H1 (cell line): ENCODE measurements around the gene GARNL3. TPM values are rescaled to one million over a fixed set of nuclear protein-coding genes. Genes with fewer than 3 reads are reported as not detected.

ENCODE experiments used
- CTCF ChIA-PET: fragments of 300-600 bp; sonication (Branson Sonifier 250); formaldehyde crosslinking; loops from one replicate; lab custom pipeline; 2021; ENCODE audit not compliant: partially characterized antibody; lab: Charles Lee
- POLR2A ChIA-PET: fragments of 300-600 bp; sonication (Branson Sonifier 250); formaldehyde crosslinking; loops from one replicate; lab custom pipeline; 2021; ENCODE audit warnings: inconsistent platforms; ENCODE audit not compliant: partially characterized antibody; lab: Charles Lee
- DNase-seq, 2 experiments: peaks; one replicate each; pipeline versions ENCODE4 v3.0.0 to v3.0.0-alpha.2; 2010 to 2022; ENCODE audit warnings: low spot score in 2 of 2, low read depth in 1 of 2, mixed read lengths in 1 of 2
- FAIRE-seq: peaks from 2 replicates; lab custom pipeline; 2011; peaks lifted over from hg19 to GRCh38; lab: Jason Lieb, UNC
- H2AFZ ChIP-seq: 2 replicates; pipeline ENCODE4 v1.8.1; 2012; ENCODE audit warnings: low read length, inconsistent platforms
- H2AK5ac ChIP-seq: 2 replicates; pipeline ENCODE4 v1.6.1; 2013; ENCODE audit warnings: low read depth, low read length
- H2BK120ac ChIP-seq: replicated peaks from 2 replicates; pipeline ENCODE3; 2013; ENCODE audit warnings: low read depth, low read length, inconsistent platforms
- H2BK12ac ChIP-seq: 2 replicates; pipeline ENCODE4 v1.6.1; 2013; ENCODE audit warnings: low read depth, low read length
- H2BK15ac ChIP-seq: 2 replicates; pipeline ENCODE4 v1.6.1; 2013; ENCODE audit warnings: low read length
- H2BK20ac ChIP-seq: 2 replicates; pipeline ENCODE4 v1.6.1; 2013; ENCODE audit warnings: low read length
- H2BK5ac ChIP-seq: 2 replicates; pipeline ENCODE4 v1.6.1; 2013; ENCODE audit warnings: low read depth, low read length
- H3K14ac ChIP-seq: 2 replicates; pipeline ENCODE4 v1.6.1; 2013; ENCODE audit warnings: inconsistent platforms; ENCODE audit not compliant: insufficient read length
- H3K18ac ChIP-seq: 2 replicates; pipeline ENCODE4 v1.6.1; 2013; ENCODE audit warnings: low read length; ENCODE audit errors: extremely low read depth
- H3K23ac ChIP-seq: 2 replicates; pipeline ENCODE4 v1.6.1; 2013; ENCODE audit warnings: inconsistent platforms; ENCODE audit not compliant: insufficient read length
- H3K23me2 ChIP-seq: 2 replicates; pipeline ENCODE4 v1.6.1; 2013; ENCODE audit warnings: low read depth, low read length
- H3K27ac ChIP-seq: 2 replicates; pipeline ENCODE4 v1.6.1; 2011; ENCODE audit warnings: low read depth, low read length, inconsistent platforms
- H3K27me3 ChIP-seq, 4 experiments: replicated peaks in 1 of 4; 1 replicate in 1 of 4; 2 replicates in 3 of 4; pipeline versions ENCODE4 v1.6.1 to v1.8.1; 2011 to 2013; ENCODE audit warnings: low read length in 3 of 4, mild to moderate bottlenecking in 3 of 4, inconsistent platforms in 2 of 4, mixed read lengths in 2 of 4, moderate library complexity in 1 of 4; ENCODE audit not compliant: control insufficient read depth in 3 of 4, insufficient read depth in 3 of 4; ENCODE audit errors: extremely low read depth in 1 of 4
- H3K36me3 ChIP-seq, 4 experiments: 2 replicates each; pipeline versions ENCODE4 v1.6.1 to v1.8.1; 2011 to 2013; ENCODE audit warnings: mild to moderate bottlenecking in 4 of 4, low read length in 3 of 4, moderate library complexity in 2 of 4, control low read depth in 1 of 4, inconsistent platforms in 1 of 4; ENCODE audit not compliant: insufficient read depth in 4 of 4, control insufficient read depth in 2 of 4
- H3K4ac ChIP-seq: replicated peaks from 2 replicates; pipeline ENCODE3; 2013; ENCODE audit warnings: low read length, low read depth, mixed read lengths, inconsistent platforms; ENCODE audit not compliant: insufficient read length
- H3K4me1 ChIP-seq, 4 experiments: replicated peaks in 1 of 4; 1 replicate in 1 of 4; 2 replicates in 3 of 4; pipeline versions ENCODE4 v1.6.1 to v1.8.1; 2011 to 2013; ENCODE audit warnings: low read length in 3 of 4, inconsistent platforms in 2 of 4, mixed read lengths in 1 of 4; ENCODE audit not compliant: insufficient read depth in 4 of 4, control insufficient read depth in 3 of 4
- H3K4me2 ChIP-seq, 2 experiments: 2 replicates each; pipeline versions ENCODE4 v1.6.1 to v1.8.1; 2011 to 2013; ENCODE audit warnings: low read depth in 2 of 2, low read length in 2 of 2, control low read depth in 1 of 2, inconsistent platforms in 1 of 2, mild to moderate bottlenecking in 1 of 2; ENCODE audit not compliant: insufficient read depth in 1 of 2
- H3K4me3 ChIP-seq, 4 experiments: fragments of 200-600, 300-600 bp in 1 of 4; sonication (generic), shearing (Covaris generic), sonication (Bioruptor Twin) in 1 of 4; 2 replicates each; pipeline versions ENCODE4 v1.5.1 to v1.8.1; 2011 to 2016; ENCODE audit warnings: low read length in 4 of 4, low read depth in 3 of 4, control low read depth in 2 of 4, inconsistent platforms in 2 of 4, mild to moderate bottlenecking in 2 of 4, mixed read lengths in 1 of 4, moderate library complexity in 1 of 4; ENCODE audit not compliant: insufficient read depth in 2 of 4; ENCODE audit errors: extremely low read depth in 1 of 4
- H3K56ac ChIP-seq: replicated peaks from 2 replicates; pipeline ENCODE3; 2013; ENCODE audit warnings: low read depth, mild to moderate bottlenecking, mixed read lengths, low read length, inconsistent platforms; ENCODE audit not compliant: insufficient read length
- H3K79me1 ChIP-seq: 2 replicates; pipeline ENCODE4 v1.6.1; 2013; ENCODE audit warnings: low read depth, low read length, control low read depth
- H3K79me2 ChIP-seq, 2 experiments: 2 replicates each; pipeline versions ENCODE4 v1.6.1 to v1.8.1; 2012 to 2013; ENCODE audit warnings: low read length in 2 of 2, mild to moderate bottlenecking in 2 of 2, inconsistent platforms in 1 of 2; ENCODE audit not compliant: insufficient read depth in 2 of 2, control insufficient read depth in 1 of 2
- H3K9ac ChIP-seq, 4 experiments: replicated peaks in 1 of 4; 1 replicate in 1 of 4; 2 replicates in 3 of 4; pipeline versions ENCODE4 v1.6.1 to v1.8.1; 2011 to 2013; ENCODE audit warnings: low read depth in 3 of 4, low read length in 3 of 4, control low read depth in 2 of 4, mild to moderate bottlenecking in 2 of 4, moderate library complexity in 2 of 4, inconsistent platforms in 1 of 4; ENCODE audit errors: extremely low read depth in 1 of 4
- H3K9me3 ChIP-seq, 2 experiments: 2 replicates each; pipeline versions ENCODE4 v1.6.1 to v1.8.1; 2012 to 2013; ENCODE audit warnings: mild to moderate bottlenecking in 2 of 2, moderate library complexity in 2 of 2, control low read depth in 1 of 2, inconsistent platforms in 1 of 2, low read depth in 1 of 2, low read length in 1 of 2, mixed read lengths in 1 of 2; ENCODE audit not compliant: insufficient read depth in 2 of 2
- H4K20me1 ChIP-seq, 2 experiments: replicated peaks in 1 of 2; 2 replicates each; pipeline versions ENCODE3 to v1.8.1; 2011 to 2013; ENCODE audit warnings: inconsistent platforms in 2 of 2, low read length in 2 of 2, mild to moderate bottlenecking in 1 of 2; ENCODE audit not compliant: insufficient read depth in 2 of 2, control insufficient read depth in 1 of 2
- H4K5ac ChIP-seq: 2 replicates; pipeline ENCODE4 v1.6.1; 2013; ENCODE audit warnings: low read length, low read depth, mixed read lengths, inconsistent platforms; ENCODE audit not compliant: insufficient read length
- H4K8ac ChIP-seq: 2 replicates; pipeline ENCODE4 v1.8.0; 2013; ENCODE audit warnings: mild to moderate bottlenecking, moderate library complexity, low read length, inconsistent platforms; ENCODE audit not compliant: insufficient read depth; ENCODE audit errors: extremely low read depth
- H4K91ac ChIP-seq: replicated peaks from 2 replicates; pipeline ENCODE3; 2013; ENCODE audit warnings: low read length, mixed read lengths, inconsistent platforms; ENCODE audit not compliant: insufficient read length
- BACH1 ChIP-seq: IDR thresholded peaks from 2 replicates; pipeline ENCODE4 v1.6.1; 2012; ENCODE audit warnings: low read length, improper control_type of control experiment
- CBX5 ChIP-seq: fragments of 300-800, 300-1000 bp; sonication (generic); IDR thresholded peaks from 2 replicates; pipeline ENCODE4 v1.7.1; 2016; ENCODE audit warnings: antibody characterized with exemption, low read length, low read depth
- CBX8 ChIP-seq: fragments of 300-800, 300-1000 bp; sonication (generic); IDR thresholded peaks from 2 replicates; pipeline ENCODE4 v1.7.1; 2016; ENCODE audit warnings: low read depth, low read length, borderline replicate concordance
- EGR1 ChIP-seq: IDR thresholded peaks from 2 replicates; pipeline ENCODE4 v1.6.1; 2011; ENCODE audit warnings: low read depth, low read length, borderline replicate concordance
- HDAC6 ChIP-seq: IDR thresholded peaks from one replicate; pipeline ENCODE4 v1.7.1; 2012; ENCODE audit warnings: low read depth, mild to moderate bottlenecking, inconsistent platforms, low read length, moderate library complexity
- NRF1 ChIP-seq: IDR thresholded peaks from 2 replicates; pipeline ENCODE4 v1.6.1; 2011; ENCODE audit warnings: mild to moderate bottlenecking, low read depth, low read length, improper control_type of control experiment
- PHF8 ChIP-seq: fragments of 200-600 bp; sonication (generic); conservative IDR thresholded peaks from 2 replicates; pipeline ENCODE4 v1.7.1; 2012; ENCODE audit warnings: low read depth, mild to moderate bottlenecking, inconsistent platforms, low read length, moderate library complexity
- RBBP5 ChIP-seq: IDR thresholded peaks from 2 replicates; pipeline ENCODE4 v1.7.1; 2012; ENCODE audit warnings: low read depth, mild to moderate bottlenecking, inconsistent platforms, low read length, moderate library complexity, borderline replicate concordance
- SAP30 ChIP-seq: fragments of 300-600 bp; sonication (generic); IDR thresholded peaks from 2 replicates; pipeline ENCODE4 v1.7.1; 2012; ENCODE audit warnings: low read length, moderate library complexity, mild to moderate bottlenecking, inconsistent platforms; ENCODE audit not compliant: insufficient read depth, insufficient replicate concordance
- SIX5 ChIP-seq: IDR thresholded peaks from 2 replicates; pipeline ENCODE4 v1.6.1; 2011; ENCODE audit warnings: mild to moderate bottlenecking, low read depth, low read length
- TAF1 ChIP-seq: IDR thresholded peaks from 2 replicates; pipeline ENCODE4 v1.6.1; 2011; ENCODE audit warnings: mild to moderate bottlenecking, low read depth, low read length
- TAF7 ChIP-seq: optimal IDR thresholded peaks from 2 replicates; pipeline ENCODE3; 2011; ENCODE audit warnings: low read depth, mild to moderate bottlenecking, inconsistent platforms, low read length, moderate library complexity, borderline replicate concordance
- WGBS, 2 experiments: shearing (Covaris generic) in 1 of 2; methylation state at CpG; one replicate each; pipeline versions ENCODE4 v1.1.6 to v1.1.7; 2013 to 2015; ENCODE audit warnings: low lambda C conversion rate in 2 of 2, mixed read lengths in 2 of 2, inconsistent platforms in 1 of 2, low coverage in 1 of 2, missing lambda C conversion rate in 1 of 2; ENCODE audit not compliant: insufficient replicate concordance in 2 of 2, insufficient coverage in 1 of 2, insufficient read length in 1 of 2; ENCODE audit errors: extremely low coverage in 1 of 2, missing lambda C conversion rate in 1 of 2; 5-methylcytosine and 5-hydroxymethylcytosine counted together
- polyA plus RNA-seq, 7 experiments: library from polyadenylated mRNA; depleted of rRNA in 3 of 7; stranded (reverse) in 5 of 7; unstranded in 2 of 7; fragments of >200 nt in 5 of 7; fragments of 200-250 nt in 2 of 7; gene quantifications; 1 replicate in 5 of 7; 2 replicates in 1 of 7; 4 replicates in 1 of 7; pipeline versions ENCODE4 v1.2.1 to v1.2.3, GENCODE V29; 2011 to 2013; ENCODE audit warnings: missing spikeins in 2 of 7, mixed read lengths in 2 of 7
- total RNA-seq: library from RNA; stranded (reverse); fragmentation: NEBNext Ultra II Directional; extraction: Animal tissue kit (Norgen Biotek cat#: 25700); gene quantifications from 2 replicates; pipeline ENCODE4 v1.2.1, GENCODE V29; 2021

GARNL3 gene
- total and polyA plus RNA-seq, 2 of the 8 experiments (the other 6 are each of a cell fraction or from before 2014, with no cell fraction given), result 6.5 to 18.3 TPM

DNA sequence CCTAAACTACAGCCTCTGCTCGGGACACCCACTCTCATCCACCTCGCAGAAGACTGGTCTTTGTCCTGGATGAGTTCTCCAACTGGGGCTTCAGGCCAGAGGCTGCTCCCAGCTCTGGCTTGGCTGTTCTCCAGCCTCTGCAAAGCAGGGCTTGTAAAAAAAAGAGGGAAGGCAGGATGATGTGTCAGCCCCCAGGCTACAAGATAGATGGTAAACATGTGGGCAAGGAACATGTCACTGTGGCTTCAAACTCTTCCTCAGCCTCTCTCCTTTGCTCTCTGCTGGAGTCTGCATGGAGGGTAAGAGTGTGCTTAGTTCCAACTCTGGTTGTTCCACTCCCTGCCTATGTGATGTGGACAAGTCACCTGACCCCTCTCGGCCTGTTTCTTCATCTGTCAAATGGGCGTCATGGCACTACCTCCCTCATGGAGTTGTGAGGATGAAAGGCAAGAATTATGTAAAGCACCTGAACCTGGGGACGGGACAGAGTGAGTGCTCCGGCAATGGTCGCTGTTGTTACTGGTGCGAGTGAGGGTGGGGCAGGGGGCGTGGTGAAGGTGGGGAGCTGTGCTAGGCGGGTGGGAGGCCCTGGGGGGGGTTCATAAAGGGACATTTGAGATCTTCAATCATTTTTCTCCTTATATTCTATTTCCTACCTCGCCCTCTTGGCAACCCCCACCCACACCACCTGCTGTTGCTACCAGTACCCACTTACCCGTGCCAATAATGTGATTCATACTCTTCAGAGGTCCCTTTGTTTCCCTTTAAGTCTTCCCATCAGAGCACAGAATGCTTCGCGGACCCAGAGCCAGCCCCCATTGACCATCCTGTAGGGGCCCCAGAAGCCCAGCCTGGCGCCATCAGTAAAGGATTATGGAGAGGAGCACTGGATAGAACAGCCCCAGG, 152.8 kb downstream of the GARNL3 start:
- POLR2A ChIA-PET, result interaction anchor here (0.8 to 2.5 kb wide), 6 partner anchors 11 to 207 kb away, joined by 3 to 7 read pairs (median 4); no protein-coding TSS in a partner anchor
- Histone ChIP-seq H3K56ac (no peak overlapping the region), H3K79me2 (0 out of 4 replicates have a peak, but pooled peaks cover 0 to under 1% of the 10 kb centered on the region in 2 experiments), H3K23ac (no peak overlapping the region), H2BK5ac (no peak overlapping the region), H4K8ac (no peak overlapping the region), H4K91ac (no peak overlapping the region), H3K14ac (no peak overlapping the region), H3K9me3 (no peaks in the 10 kb centered on the region), H3K36me3 (no peaks in the 10 kb centered on the region), H3K79me1 (peaks cover 2% of the 10 kb centered on the region), H3K23me2 (0 out of 2 replicates have a peak, but pooled peaks cover 2% of the 10 kb centered on the region), H3K4ac (no peak overlapping the region), H3K9ac (no peak overlapping the region), H2BK15ac (no peak overlapping the region), H3K4me3 (no peak overlapping the region), H3K27ac (no peak overlapping the region), H2BK12ac (no peak overlapping the region), H3K4me2 (no peak overlapping the region), H2BK20ac (no peak overlapping the region), H3K18ac (no peak overlapping the region), H4K20me1 (peaks cover 2% of the 10 kb centered on the region in 2 experiments), H4K5ac (no peak overlapping the region), H2AFZ (no peak overlapping the region), H2BK120ac (no peak overlapping the region), H3K27me3 (no peaks in the 10 kb centered on the region), H3K4me1 (peaks cover 0 to 2% (median 2%) of the 10 kb centered on the region in 4 experiments; a peak in 5 of 7 replicates), H2AK5ac (no peak overlapping the region)
- CTCF ChIA-PET, result interaction anchor here (0.6 to 2.8 kb wide), 24 partner anchors 10 to 426 kb away, joined by 3 to 21 read pairs (median 3); partner anchors contain the start of gene SLC2A8
- DNase-seq (no peak), FAIRE-seq (no peak)
- 83% methylated on average over 13 of the region's 15 CpGs; no CpG with 5 or more reads in 1 of the 2 experiments for WGBS, 2 experiments
- TF ChIP-seq RBBP5, result no peak
- no peak for TF ChIP-seq SAP30
- no peak for TF ChIP-seq HDAC6
- no peak for TF ChIP-seq BACH1
- no peak for TF ChIP-seq CBX8
- TF ChIP-seq TAF7, result no peak
- TF ChIP-seq EGR1, result no peak
- no peak for TF ChIP-seq PHF8
- no peak for TF ChIP-seq TAF1
- no peak for TF ChIP-seq CBX5
- TF ChIP-seq SIX5, result no peak
- no peak for TF ChIP-seq NRF1
